SJSA1 (cell line): ENCODE results near the gene NPHP4. TPM values are rescaled to one million over a fixed set of nuclear protein-coding genes. Genes with fewer than 3 reads are reported as not detected.

Source experiments
- DNase-seq, 2 experiments: peaks; one replicate each; pipeline ENCODE4 v3.0.0-alpha.2; 2015 to 2020; ENCODE audit warnings: low spot score in 2 of 2, low read depth in 1 of 2
- H3K27ac ChIP-seq: fragments of 250-450 bp; sonication (Bioruptor Pico); 2 replicates; pipeline ENCODE4 v1.5.1; 2020; ENCODE audit warnings: mild to moderate bottlenecking, moderate library complexity
- H3K27me3 ChIP-seq: fragments of 250-450 bp; sonication (Bioruptor Pico); replicated peaks from 2 replicates; pipeline ENCODE4 v1.5.1; 2020; ENCODE audit warnings: mild to moderate bottlenecking, moderate library complexity
- H3K36me3 ChIP-seq: fragments of 250-450 bp; sonication (Bioruptor Pico); 2 replicates; pipeline ENCODE4 v1.5.1; 2020; ENCODE audit warnings: mild to moderate bottlenecking
- H3K4me1 ChIP-seq: fragments of 250-450 bp; sonication (Bioruptor Pico); replicated peaks from 2 replicates; pipeline ENCODE4 v1.6.1; 2021; ENCODE audit warnings: mild to moderate bottlenecking
- H3K4me3 ChIP-seq: fragments of 250-450 bp; sonication (Bioruptor Pico); 2 replicates; pipeline ENCODE4 v1.5.1; 2020; ENCODE audit warnings: mild to moderate bottlenecking
- H3K9me3 ChIP-seq: fragments of 250-450 bp; sonication (Bioruptor Pico); replicated peaks from 2 replicates; pipeline ENCODE4 v1.5.1; 2020; ENCODE audit warnings: mild to moderate bottlenecking
- total RNA-seq: library from RNA; depleted of rRNA; stranded (reverse); fragments of >200 nt; shearing (Covaris generic); gene quantifications from 2 replicates; pipeline ENCODE4 v1.2.3, GENCODE V29; 2014

The NPHP4 gene
- total RNA-seq, 1 experiment from 2014 or later: 4.5 TPM

GRCh38 chr1:5839881-5840550 is 152.2 kb downstream of the NPHP4 start:
- Histone ChIP-seq H3K36me3 (no peaks in the 10 kb centered on the region), H3K27ac (no peak overlapping the region), H3K27me3 (peaks cover 15% of the 10 kb centered on the region), H3K9me3 (no peaks in the 10 kb centered on the region), H3K4me3 (no peak overlapping the region), H3K4me1 (peaks cover 12% of the 10 kb centered on the region)
- no peak for DNase-seq

GRCh38 chr1:5839161-5839880 is 152.9 kb downstream of the NPHP4 start:
- no peak overlapping the region for H3K27ac ChIP-seq
- H3K9me3 ChIP-seq: no peaks in the 10 kb centered on the region
- H3K4me3 ChIP-seq: no peak overlapping the region
- H3K27me3 ChIP-seq: peaks cover 15% of the 10 kb centered on the region
- no peaks in the 10 kb centered on the region for H3K36me3 ChIP-seq
- no peak for DNase-seq
- peaks cover 12% of the 10 kb centered on the region for H3K4me1 ChIP-seq

GRCh38 chr1:5837976-5838653 is 154.1 kb downstream of the NPHP4 start:
- Histone ChIP-seq H3K27ac (no peak overlapping the region), H3K27me3 (peaks cover 15% of the 10 kb centered on the region), H3K4me1 (peaks cover under 1% of the 10 kb centered on the region), H3K36me3 (no peaks in the 10 kb centered on the region), H3K9me3 (no peaks in the 10 kb centered on the region), H3K4me3 (no peak overlapping the region)
- DNase-seq: no peak

GRCh38 chr1:5836776-5837440 is 155.3 kb downstream of the NPHP4 start:
- no peak overlapping the region for H3K27ac ChIP-seq
- H3K36me3 ChIP-seq: no peaks in the 10 kb centered on the region
- H3K4me3 ChIP-seq: no peak overlapping the region
- no peaks in the 10 kb centered on the region for H3K9me3 ChIP-seq
- no peak for DNase-seq
- H3K4me1 ChIP-seq: no peaks in the 10 kb centered on the region
- peaks cover 15% of the 10 kb centered on the region for H3K27me3 ChIP-seq

- no peak for DNase-seq
Measured at GRCh38 chr1:5835179-5835562, 157.1 kb downstream of the NPHP4 start.

GRCh38 chr1:5834477-5835178 is 157.6 kb downstream of the NPHP4 start:
- Histone ChIP-seq H3K9me3 (no peaks in the 10 kb centered on the region), H3K4me3 (no peak overlapping the region), H3K27ac (no peak overlapping the region), H3K36me3 (no peaks in the 10 kb centered on the region), H3K27me3 (peaks cover 15% of the 10 kb centered on the region), H3K4me1 (no peaks in the 10 kb centered on the region)
- DNase-seq: no peak

More at GRCh38 chr1:5835179-5835562, 157.1 kb downstream of the NPHP4 start:
- Histone ChIP-seq H3K27me3 (peaks cover 15% of the 10 kb centered on the region), H3K9me3 (no peaks in the 10 kb centered on the region), H3K27ac (no peak overlapping the region), H3K4me1 (no peaks in the 10 kb centered on the region), H3K36me3 (no peaks in the 10 kb centered on the region), H3K4me3 (no peak overlapping the region)

GRCh38 chr1:5833911-5834310 is 158.3 kb downstream of the NPHP4 start:
- DNase-seq: no peak
- no peaks in the 10 kb centered on the region for H3K9me3 ChIP-seq
- no peaks in the 10 kb centered on the region for H3K36me3 ChIP-seq
- H3K4me3 ChIP-seq: no peak overlapping the region
- H3K27me3 ChIP-seq: peaks cover 15% of the 10 kb centered on the region
- H3K4me1 ChIP-seq: no peaks in the 10 kb centered on the region
- H3K27ac ChIP-seq: no peak overlapping the region

GRCh38 chr1:5832916-5833895 is 159.0 kb downstream of the NPHP4 start:
- no peaks in the 10 kb centered on the region for H3K9me3 ChIP-seq
- DNase-seq: no peak
- no peaks in the 10 kb centered on the region for H3K4me1 ChIP-seq

GRCh38 chr1:5831600-5832335 is 160.5 kb downstream of the NPHP4 start:
- Histone ChIP-seq H3K27me3 (peaks cover 12% of the 10 kb centered on the region), H3K36me3 (no peaks in the 10 kb centered on the region), H3K4me3 (no peak overlapping the region), H3K4me1 (no peaks in the 10 kb centered on the region), H3K9me3 (no peaks in the 10 kb centered on the region), H3K27ac (no peak overlapping the region)
- DNase-seq: no peak

More at GRCh38 chr1:5832916-5833895, 159.0 kb downstream of the NPHP4 start:
- no peak overlapping the region for H3K4me3 ChIP-seq
- H3K27me3 ChIP-seq: peaks cover 15% of the 10 kb centered on the region
- H3K36me3 ChIP-seq: no peaks in the 10 kb centered on the region
- H3K27ac ChIP-seq: no peak overlapping the region

GRCh38 chr1:5830771-5831599 is 161.2 kb downstream of the NPHP4 start:
- Histone ChIP-seq H3K4me3 (no peak overlapping the region), H3K27me3 (peaks cover 8% of the 10 kb centered on the region), H3K9me3 (no peaks in the 10 kb centered on the region), H3K36me3 (no peaks in the 10 kb centered on the region), H3K27ac (no peak overlapping the region), H3K4me1 (no peaks in the 10 kb centered on the region)
- DNase-seq: no peak

- Histone ChIP-seq H3K4me3 (no peak overlapping the region), H3K36me3 (no peaks in the 10 kb centered on the region), H3K4me1 (no peaks in the 10 kb centered on the region), H3K27me3 (0 out of 2 replicates have a peak, but pooled peaks cover 3% of the 10 kb centered on the region), H3K27ac (no peak overlapping the region), H3K9me3 (no peaks in the 10 kb centered on the region)
- no peak for DNase-seq
Measured at GRCh38 chr1:5829414-5829813, 162.8 kb downstream of the NPHP4 start.
